H1 (cell line): Measurements from ENCODE around the gene SLC16A6. TPM values are rescaled to one million over a fixed set of nuclear protein-coding genes. Genes with fewer than 3 reads are reported as not detected.

Experiments used
- CTCF ChIA-PET: fragments of 300-600 bp; sonication (Branson Sonifier 250); formaldehyde crosslinking; loops from one replicate; lab custom pipeline; 2021; ENCODE audit not compliant: partially characterized antibody; lab: Charles Lee
- POLR2A ChIA-PET: fragments of 300-600 bp; sonication (Branson Sonifier 250); formaldehyde crosslinking; loops from one replicate; lab custom pipeline; 2021; ENCODE audit warnings: inconsistent platforms; ENCODE audit not compliant: partially characterized antibody; lab: Charles Lee
- DNase-seq, 2 experiments: peaks; one replicate each; pipeline versions ENCODE4 v3.0.0 to v3.0.0-alpha.2; 2010 to 2022; ENCODE audit warnings: low spot score in 2 of 2, low read depth in 1 of 2, mixed read lengths in 1 of 2
- FAIRE-seq: peaks from 2 replicates; lab custom pipeline; 2011; peaks lifted over from hg19 to GRCh38; lab: Jason Lieb, UNC
- H2AFZ ChIP-seq: 2 replicates; pipeline ENCODE4 v1.8.1; 2012; ENCODE audit warnings: low read length, inconsistent platforms
- H2AK5ac ChIP-seq: 2 replicates; pipeline ENCODE4 v1.6.1; 2013; ENCODE audit warnings: low read depth, low read length
- H2BK120ac ChIP-seq: replicated peaks from 2 replicates; pipeline ENCODE3; 2013; ENCODE audit warnings: low read depth, low read length, inconsistent platforms
- H2BK12ac ChIP-seq: 2 replicates; pipeline ENCODE4 v1.6.1; 2013; ENCODE audit warnings: low read depth, low read length
- H2BK15ac ChIP-seq: 2 replicates; pipeline ENCODE4 v1.6.1; 2013; ENCODE audit warnings: low read length
- H2BK20ac ChIP-seq: 2 replicates; pipeline ENCODE4 v1.6.1; 2013; ENCODE audit warnings: low read length
- H2BK5ac ChIP-seq: 2 replicates; pipeline ENCODE4 v1.6.1; 2013; ENCODE audit warnings: low read depth, low read length
- H3K14ac ChIP-seq: 2 replicates; pipeline ENCODE4 v1.6.1; 2013; ENCODE audit warnings: inconsistent platforms; ENCODE audit not compliant: insufficient read length
- H3K18ac ChIP-seq: 2 replicates; pipeline ENCODE4 v1.6.1; 2013; ENCODE audit warnings: low read length; ENCODE audit errors: extremely low read depth
- H3K23ac ChIP-seq: 2 replicates; pipeline ENCODE4 v1.6.1; 2013; ENCODE audit warnings: inconsistent platforms; ENCODE audit not compliant: insufficient read length
- H3K23me2 ChIP-seq: 2 replicates; pipeline ENCODE4 v1.6.1; 2013; ENCODE audit warnings: low read depth, low read length
- H3K27ac ChIP-seq: 2 replicates; pipeline ENCODE4 v1.6.1; 2011; ENCODE audit warnings: low read depth, low read length, inconsistent platforms
- H3K27me3 ChIP-seq, 4 experiments: replicated peaks in 1 of 4; 1 replicate in 1 of 4; 2 replicates in 3 of 4; pipeline versions ENCODE4 v1.6.1 to v1.8.1; 2011 to 2013; ENCODE audit warnings: low read length in 3 of 4, mild to moderate bottlenecking in 3 of 4, inconsistent platforms in 2 of 4, mixed read lengths in 2 of 4, moderate library complexity in 1 of 4; ENCODE audit not compliant: control insufficient read depth in 3 of 4, insufficient read depth in 3 of 4; ENCODE audit errors: extremely low read depth in 1 of 4
- H3K36me3 ChIP-seq, 4 experiments: 2 replicates each; pipeline versions ENCODE4 v1.6.1 to v1.8.1; 2011 to 2013; ENCODE audit warnings: mild to moderate bottlenecking in 4 of 4, low read length in 3 of 4, moderate library complexity in 2 of 4, control low read depth in 1 of 4, inconsistent platforms in 1 of 4; ENCODE audit not compliant: insufficient read depth in 4 of 4, control insufficient read depth in 2 of 4
- H3K4ac ChIP-seq: replicated peaks from 2 replicates; pipeline ENCODE3; 2013; ENCODE audit warnings: low read length, low read depth, mixed read lengths, inconsistent platforms; ENCODE audit not compliant: insufficient read length
- H3K4me1 ChIP-seq, 4 experiments: replicated peaks in 1 of 4; 1 replicate in 1 of 4; 2 replicates in 3 of 4; pipeline versions ENCODE4 v1.6.1 to v1.8.1; 2011 to 2013; ENCODE audit warnings: low read length in 3 of 4, inconsistent platforms in 2 of 4, mixed read lengths in 1 of 4; ENCODE audit not compliant: insufficient read depth in 4 of 4, control insufficient read depth in 3 of 4
- H3K4me2 ChIP-seq, 2 experiments: 2 replicates each; pipeline versions ENCODE4 v1.6.1 to v1.8.1; 2011 to 2013; ENCODE audit warnings: low read depth in 2 of 2, low read length in 2 of 2, control low read depth in 1 of 2, inconsistent platforms in 1 of 2, mild to moderate bottlenecking in 1 of 2; ENCODE audit not compliant: insufficient read depth in 1 of 2
- H3K4me3 ChIP-seq, 4 experiments: fragments of 200-600, 300-600 bp in 1 of 4; sonication (generic), shearing (Covaris generic), sonication (Bioruptor Twin) in 1 of 4; 2 replicates each; pipeline versions ENCODE4 v1.5.1 to v1.8.1; 2011 to 2016; ENCODE audit warnings: low read length in 4 of 4, low read depth in 3 of 4, control low read depth in 2 of 4, inconsistent platforms in 2 of 4, mild to moderate bottlenecking in 2 of 4, mixed read lengths in 1 of 4, moderate library complexity in 1 of 4; ENCODE audit not compliant: insufficient read depth in 2 of 4; ENCODE audit errors: extremely low read depth in 1 of 4
- H3K56ac ChIP-seq: replicated peaks from 2 replicates; pipeline ENCODE3; 2013; ENCODE audit warnings: low read depth, mild to moderate bottlenecking, mixed read lengths, low read length, inconsistent platforms; ENCODE audit not compliant: insufficient read length
- H3K79me1 ChIP-seq: 2 replicates; pipeline ENCODE4 v1.6.1; 2013; ENCODE audit warnings: low read depth, low read length, control low read depth
- H3K79me2 ChIP-seq, 2 experiments: 2 replicates each; pipeline versions ENCODE4 v1.6.1 to v1.8.1; 2012 to 2013; ENCODE audit warnings: low read length in 2 of 2, mild to moderate bottlenecking in 2 of 2, inconsistent platforms in 1 of 2; ENCODE audit not compliant: insufficient read depth in 2 of 2, control insufficient read depth in 1 of 2
- H3K9ac ChIP-seq, 4 experiments: replicated peaks in 1 of 4; 1 replicate in 1 of 4; 2 replicates in 3 of 4; pipeline versions ENCODE4 v1.6.1 to v1.8.1; 2011 to 2013; ENCODE audit warnings: low read depth in 3 of 4, low read length in 3 of 4, control low read depth in 2 of 4, mild to moderate bottlenecking in 2 of 4, moderate library complexity in 2 of 4, inconsistent platforms in 1 of 4; ENCODE audit errors: extremely low read depth in 1 of 4
- H3K9me3 ChIP-seq, 2 experiments: 2 replicates each; pipeline versions ENCODE4 v1.6.1 to v1.8.1; 2012 to 2013; ENCODE audit warnings: mild to moderate bottlenecking in 2 of 2, moderate library complexity in 2 of 2, control low read depth in 1 of 2, inconsistent platforms in 1 of 2, low read depth in 1 of 2, low read length in 1 of 2, mixed read lengths in 1 of 2; ENCODE audit not compliant: insufficient read depth in 2 of 2
- H4K20me1 ChIP-seq, 2 experiments: replicated peaks in 1 of 2; 2 replicates each; pipeline versions ENCODE3 to v1.8.1; 2011 to 2013; ENCODE audit warnings: inconsistent platforms in 2 of 2, low read length in 2 of 2, mild to moderate bottlenecking in 1 of 2; ENCODE audit not compliant: insufficient read depth in 2 of 2, control insufficient read depth in 1 of 2
- H4K5ac ChIP-seq: 2 replicates; pipeline ENCODE4 v1.6.1; 2013; ENCODE audit warnings: low read length, low read depth, mixed read lengths, inconsistent platforms; ENCODE audit not compliant: insufficient read length
- H4K8ac ChIP-seq: 2 replicates; pipeline ENCODE4 v1.8.0; 2013; ENCODE audit warnings: mild to moderate bottlenecking, moderate library complexity, low read length, inconsistent platforms; ENCODE audit not compliant: insufficient read depth; ENCODE audit errors: extremely low read depth
- H4K91ac ChIP-seq: replicated peaks from 2 replicates; pipeline ENCODE3; 2013; ENCODE audit warnings: low read length, mixed read lengths, inconsistent platforms; ENCODE audit not compliant: insufficient read length
- CBX8 ChIP-seq: fragments of 300-800, 300-1000 bp; sonication (generic); IDR thresholded peaks from 2 replicates; pipeline ENCODE4 v1.7.1; 2016; ENCODE audit warnings: low read depth, low read length, borderline replicate concordance
- E2F6 ChIP-seq: IDR thresholded peaks from 2 replicates; pipeline ENCODE4 v1.6.1; 2012; ENCODE audit warnings: inconsistent platforms
- MAX ChIP-seq: IDR thresholded peaks from 2 replicates; pipeline ENCODE4 v1.6.1; 2012; ENCODE audit warnings: inconsistent platforms
- NANOG ChIP-seq: IDR thresholded peaks from 2 replicates; pipeline ENCODE4 v1.6.1; 2011; ENCODE audit warnings: low read length, low read depth, mild to moderate bottlenecking, inconsistent platforms; ENCODE audit not compliant: insufficient read depth, poor library complexity, severe bottlenecking
- PHF8 ChIP-seq: fragments of 200-600 bp; sonication (generic); conservative IDR thresholded peaks from 2 replicates; pipeline ENCODE4 v1.7.1; 2012; ENCODE audit warnings: low read depth, mild to moderate bottlenecking, inconsistent platforms, low read length, moderate library complexity
- POLR2AphosphoS5 ChIP-seq: IDR thresholded peaks from 2 replicates; pipeline ENCODE4 v1.6.1; 2011; ENCODE audit warnings: low read depth, low read length
- SIN3A ChIP-seq, 2 experiments: IDR thresholded peaks in 1 of 2; conservative IDR thresholded peaks in 1 of 2; 2 replicates each; pipeline ENCODE4 v1.6.1; 2011 to 2012; ENCODE audit warnings: low read length in 2 of 2, improper control_type of control experiment in 1 of 2, low read depth in 1 of 2, mild to moderate bottlenecking in 1 of 2
- SIRT6 ChIP-seq: IDR thresholded peaks from one replicate; pipeline ENCODE4 v1.7.1; 2012; ENCODE audit warnings: low read length, inconsistent platforms
- WGBS, 2 experiments: shearing (Covaris generic) in 1 of 2; methylation state at CpG; one replicate each; pipeline versions ENCODE4 v1.1.6 to v1.1.7; 2013 to 2015; ENCODE audit warnings: low lambda C conversion rate in 2 of 2, mixed read lengths in 2 of 2, inconsistent platforms in 1 of 2, low coverage in 1 of 2, missing lambda C conversion rate in 1 of 2; ENCODE audit not compliant: insufficient replicate concordance in 2 of 2, insufficient coverage in 1 of 2, insufficient read length in 1 of 2; ENCODE audit errors: extremely low coverage in 1 of 2, missing lambda C conversion rate in 1 of 2; 5-methylcytosine and 5-hydroxymethylcytosine counted together
- polyA plus RNA-seq, 7 experiments: library from polyadenylated mRNA; depleted of rRNA in 3 of 7; stranded (reverse) in 5 of 7; unstranded in 2 of 7; fragments of >200 nt in 5 of 7; fragments of 200-250 nt in 2 of 7; gene quantifications; 1 replicate in 5 of 7; 2 replicates in 1 of 7; 4 replicates in 1 of 7; pipeline versions ENCODE4 v1.2.1 to v1.2.3, GENCODE V29; 2011 to 2013; ENCODE audit warnings: missing spikeins in 2 of 7, mixed read lengths in 2 of 7
- total RNA-seq: library from RNA; stranded (reverse); fragmentation: NEBNext Ultra II Directional; extraction: Animal tissue kit (Norgen Biotek cat#: 25700); gene quantifications from 2 replicates; pipeline ENCODE4 v1.2.1, GENCODE V29; 2021

Gene SLC16A6
- total and polyA plus RNA-seq, 2 of the 8 experiments (the other 6 are each of a cell fraction or from before 2014, with no cell fraction given), result 0.17 to 0.22 TPM

- Histone ChIP-seq H2AFZ (no peak overlapping the region), H4K91ac (no peak overlapping the region), H3K4me1 (peaks cover 0 to 7% (median 3%) of the 10 kb centered on the region in 4 experiments; a peak in 4 of 7 replicates), H3K56ac (no peak overlapping the region), H3K4me2 (no peak overlapping the region), H2BK15ac (no peak overlapping the region), H3K9me3 (no peaks in the 10 kb centered on the region), H3K14ac (no peak overlapping the region), H4K5ac (no peak overlapping the region), H3K23me2 (no peaks in the 10 kb centered on the region), H2BK5ac (no peak overlapping the region), H4K8ac (no peak overlapping the region), H3K4ac (no peak overlapping the region), H3K23ac (no peak overlapping the region), H3K18ac (no peak overlapping the region), H3K79me2 (no peaks in the 10 kb centered on the region), H3K27ac (no peak overlapping the region), H3K27me3 (no peaks in the 10 kb centered on the region), H3K79me1 (no peaks in the 10 kb centered on the region), H4K20me1 (no peaks in the 10 kb centered on the region), H2BK20ac (no peak overlapping the region), H2BK12ac (no peak overlapping the region), H3K4me3 (no peak overlapping the region), H2BK120ac (no peak overlapping the region), H2AK5ac (no peak overlapping the region), H3K9ac (no peak overlapping the region), H3K36me3 (no peaks in the 10 kb centered on the region)
- WGBS, 2 experiments, result 94% methylated on average over 6 of the region's 6 CpGs; no CpG with 5 or more reads in 1 of the 2 experiments
- no peak for DNase-seq
- CTCF ChIA-PET, result interaction anchor here (0.8 to 2.7 kb wide), 6 partner anchors 15 to 149 kb away, joined by 3 to 8 read pairs (median 3); no protein-coding TSS in a partner anchor
- POLR2A ChIA-PET, result no interaction called here
- FAIRE-seq, result no peak
- TF ChIP-seq MAX (no peak), POLR2AphosphoS5 (no peak), CBX8 (no peak), NANOG (no peak), E2F6 (no peak), SIRT6 (no peak), PHF8 (no peak), SIN3A (conservative IDR thresholded peaks at IDR 0.05 in 1 of 2, IDR thresholded peaks at IDR 0.05 in 1 of 2; ENCODE audit: low read depth in 1 of 2, low read length in 2 of 2) (no peak)
Observed at GRCh38 chr17:68317458-68317857, 26.5 kb upstream of the SLC16A6 start.
